Type B pancreatic cell (in vitro differentiated cells): Measurements from ENCODE around the gene B4GALNT4. TPM values are rescaled to one million over a fixed set of nuclear protein-coding genes. Genes with fewer than 3 reads are reported as not detected.

Experiments used
- DNase-seq: peaks from one replicate; pipeline ENCODE4 v3.0.0; 2021; ENCODE audit warnings: mixed read lengths; ENCODE audit not compliant: unreplicated experiment; ENCODE audit errors: extremely low spot score
- H3K27ac Mint-ChIP-seq: 2 replicates; pipeline ENCODE4 v1.8.0; 2021; ENCODE audit warnings: mild to moderate bottlenecking, mixed read lengths
- H3K27me3 Mint-ChIP-seq: 2 replicates; pipeline ENCODE4 v1.8.0; 2021; ENCODE audit warnings: mixed read lengths
- H3K36me3 Mint-ChIP-seq: 2 replicates; pipeline ENCODE4 v1.8.0; 2021; ENCODE audit warnings: mixed read lengths
- H3K4me1 Mint-ChIP-seq: one replicate; pipeline ENCODE4 v1.8.0; 2021; ENCODE audit warnings: mixed read lengths; ENCODE audit not compliant: unreplicated experiment
- H3K4me3 Mint-ChIP-seq: 2 replicates; pipeline ENCODE4 v1.8.0; 2021; ENCODE audit warnings: mild to moderate bottlenecking, mixed read lengths
- H3K9me3 Mint-ChIP-seq: 2 replicates; pipeline ENCODE4 v1.8.0; 2021; ENCODE audit warnings: mixed read lengths
- CTCF ChIP-seq: fragments of 200-600 bp; sonication (generic); conservative IDR thresholded peaks from 2 replicates; pipeline ENCODE4 v1.5.0; 2021; ENCODE audit warnings: antibody characterized with exemption, mild to moderate bottlenecking
- total RNA-seq: library from RNA; stranded (reverse); gene quantifications from 2 replicates; pipeline ENCODE4 v1.2.1, GENCODE V29; 2021; ENCODE audit warnings: low replicate concordance

Gene B4GALNT4
- total RNA-seq, 1 donor from 2014 or later = 185 TPM

- no peak for DNase-seq
- Mint-ChIP-seq H3K27me3 (peaks cover 32% of the 10 kb centered on the region), H3K9me3 (no peaks in the 10 kb centered on the region), H3K4me3 (peak overlapping the region; percentile 54), H3K27ac (no peak overlapping the region), H3K4me1 (peaks cover 8% of the 10 kb centered on the region), H3K36me3 (no peaks in the 10 kb centered on the region)
- TF ChIP-seq CTCF = no peak
These were observed 47.7 kb downstream of the B4GALNT4 start for GRCh38 chr11:416757-417621.

- Mint-ChIP-seq H3K9me3 (no peaks in the 10 kb centered on the region), H3K4me3 (peak overlapping the region; percentile 79), H3K27ac (peak overlapping the region; percentile 56), H3K4me1 (peaks cover 8% of the 10 kb centered on the region), H3K27me3 (peaks cover 35% of the 10 kb centered on the region), H3K36me3 (no peaks in the 10 kb centered on the region)
- TF ChIP-seq CTCF = no peak
- no peak for DNase-seq
These were observed 48.5 kb downstream of the B4GALNT4 start for GRCh38 chr11:417652-418342.

- no peak for TF ChIP-seq CTCF
- H3K4me1 Mint-ChIP-seq = peaks cover 8% of the 10 kb centered on the region
- H3K9me3 Mint-ChIP-seq = no peaks in the 10 kb centered on the region
- peaks cover 35% of the 10 kb centered on the region for H3K27me3 Mint-ChIP-seq
- DNase-seq = no peak
- no peak overlapping the region for H3K27ac Mint-ChIP-seq
- H3K36me3 Mint-ChIP-seq = no peaks in the 10 kb centered on the region
- H3K4me3 Mint-ChIP-seq = peak overlapping the region; percentile 34
These were observed 49.3 kb downstream of the B4GALNT4 start for GRCh38 chr11:418343-419247.

GRCh38 chr11:419248-420005, 50.1 kb downstream of the B4GALNT4 start:
- Mint-ChIP-seq H3K36me3 (no peaks in the 10 kb centered on the region), H3K4me1 (peaks cover 8% of the 10 kb centered on the region), H3K27me3 (peaks cover 35% of the 10 kb centered on the region), H3K4me3 (no peak overlapping the region), H3K9me3 (no peaks in the 10 kb centered on the region), H3K27ac (no peak overlapping the region)
- DNase-seq = no peak
- no peak for TF ChIP-seq CTCF
